ENCODE data around the gene RALY.
"Not testable (repeated sequence)": the region's sequence is repeated elsewhere in the genome, so short reads cannot be mapped to it uniquely, and the experiment has no call there.

GRCh38 chr20:34132491-34132890 lies 138.8 kb downstream of the RALY start:
- not testable (repeated sequence) for TF ChIP-seq CTCF (IDR thresholded peaks at IDR 0.05); POLR2AphosphoS5 (IDR thresholded peaks at IDR 0.05; ENCODE audit: low read depth, low read length); TCF7L2 (IDR thresholded peaks at IDR 0.05; ENCODE audit: low read depth, low read length)
- TF ChIP-seq, protein P1, sequence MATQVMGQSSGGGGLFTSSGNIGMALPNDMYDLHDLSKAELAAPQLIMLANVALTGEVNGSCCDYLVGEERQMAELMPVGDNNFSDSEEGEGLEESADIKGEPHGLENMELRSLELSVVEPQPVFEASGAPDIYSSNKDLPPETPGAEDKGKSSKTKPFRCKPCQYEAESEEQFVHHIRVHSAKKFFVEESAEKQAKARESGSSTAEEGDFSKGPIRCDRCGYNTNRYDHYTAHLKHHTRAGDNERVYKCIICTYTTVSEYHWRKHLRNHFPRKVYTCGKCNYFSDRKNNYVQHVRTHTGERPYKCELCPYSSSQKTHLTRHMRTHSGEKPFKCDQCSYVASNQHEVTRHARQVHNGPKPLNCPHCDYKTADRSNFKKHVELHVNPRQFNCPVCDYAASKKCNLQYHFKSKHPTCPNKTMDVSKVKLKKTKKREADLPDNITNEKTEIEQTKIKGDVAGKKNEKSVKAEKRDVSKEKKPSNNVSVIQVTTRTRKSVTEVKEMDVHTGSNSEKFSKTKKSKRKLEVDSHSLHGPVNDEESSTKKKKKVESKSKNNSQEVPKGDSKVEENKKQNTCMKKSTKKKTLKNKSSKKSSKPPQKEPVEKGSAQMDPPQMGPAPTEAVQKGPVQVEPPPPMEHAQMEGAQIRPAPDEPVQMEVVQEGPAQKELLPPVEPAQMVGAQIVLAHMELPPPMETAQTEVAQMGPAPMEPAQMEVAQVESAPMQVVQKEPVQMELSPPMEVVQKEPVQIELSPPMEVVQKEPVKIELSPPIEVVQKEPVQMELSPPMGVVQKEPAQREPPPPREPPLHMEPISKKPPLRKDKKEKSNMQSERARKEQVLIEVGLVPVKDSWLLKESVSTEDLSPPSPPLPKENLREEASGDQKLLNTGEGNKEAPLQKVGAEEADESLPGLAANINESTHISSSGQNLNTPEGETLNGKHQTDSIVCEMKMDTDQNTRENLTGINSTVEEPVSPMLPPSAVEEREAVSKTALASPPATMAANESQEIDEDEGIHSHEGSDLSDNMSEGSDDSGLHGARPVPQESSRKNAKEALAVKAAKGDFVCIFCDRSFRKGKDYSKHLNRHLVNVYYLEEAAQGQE (IDR thresholded peaks at IDR 0.05; ENCODE audit: insufficient read depth in 1 of 2, low read depth in 2 of 2, low read length in 1 of 2), result not testable (repeated sequence)
